Upper lobe of left lung (tissue), 4 donors: ENCODE measurements around the gene ATF6.

ENCODE experiments used
- CTCF ChIP-seq, 6 experiments: fragments of 450-650 bp in 4 of 6; fragments of 200-600 bp in 2 of 6; sonication (generic) in 2 of 6; IDR thresholded peaks; one replicate each; pipeline ENCODE4 v1.5.1; 2016 to 2019; ENCODE audit warnings: antibody characterized with exemption in 6 of 6
- EP300 ChIP-seq, 4 donors: sonication (generic); formaldehyde crosslinking; IDR thresholded peaks; one replicate each; pipeline ENCODE4 v1.5.1; 2017; ENCODE audit warnings: antibody characterized with exemption in 4 of 4, control low read depth in 2 of 4
- POLR2A ChIP-seq, 4 donors: fragments of 450-650 bp; IDR thresholded peaks; one replicate each; pipeline ENCODE4 v1.5.1; 2016 to 2017; ENCODE audit warnings: antibody characterized with exemption in 4 of 4, mild to moderate bottlenecking in 2 of 4
- POLR2AphosphoS5 ChIP-seq, 2 donors: sonication (generic); formaldehyde crosslinking; IDR thresholded peaks; one replicate each; pipeline ENCODE4 v1.5.1; 2017; ENCODE audit warnings: antibody characterized with exemption in 2 of 2

GRCh38 chr1:161866241-161866640, 100.1 kb downstream of the ATF6 start:
- TF ChIP-seq CTCF (IDR thresholded peaks at IDR 0.05) = no peak
- TF ChIP-seq POLR2A (IDR thresholded peaks at IDR 0.05) = no peak
- TF ChIP-seq EP300 (IDR thresholded peaks at IDR 0.05) = no peak
- no peak for TF ChIP-seq POLR2AphosphoS5 (IDR thresholded peaks at IDR 0.05)
